ENCODE measurements around the gene CYB561D2.

GRCh38 chr3:50337175-50337861 is 13.3 kb upstream of the CYB561D2 start:
- TF ChIP-seq POLR2AphosphoS5 (IDR thresholded peaks at IDR 0.05) (peak; percentile 93 to 98 (median 95)), CTCF (IDR thresholded peaks at IDR 0.05) (no peak), POLR2A (IDR thresholded peaks at IDR 0.05) (peak; percentile 72 to 77), EP300 (IDR thresholded peaks at IDR 0.05) (no peak)
